Activated T-cell treated with anti-CD3 and anti-CD28 coated beads, Interleukin-2, amount 50 U/mL, for 24 hours (primary cell): ENCODE measurements around the gene SCMH1.
"Not testable (repeated sequence)": the region's sequence is repeated elsewhere in the genome, so short reads cannot be mapped to it uniquely, and the experiment has no call there.

Experiments used
- DNase-seq: peaks from one replicate; pipeline ENCODE4 v3.0.0-alpha.2; 2020
- H3K27ac Mint-ChIP-seq: 2 replicates; pipeline ENCODE4 v1.8.0; 2020; ENCODE audit warnings: mild to moderate bottlenecking, mixed read lengths
- H3K27me3 Mint-ChIP-seq: 2 replicates; pipeline ENCODE4 v1.8.0; 2020; ENCODE audit warnings: mixed read lengths
- H3K36me3 Mint-ChIP-seq: 2 replicates; pipeline ENCODE4 v1.8.0; 2020; ENCODE audit warnings: low read depth, mixed read lengths
- H3K4me1 Mint-ChIP-seq: 2 replicates; pipeline ENCODE4 v1.8.0; 2020; ENCODE audit warnings: low read depth, mixed read lengths
- H3K4me3 Mint-ChIP-seq: 2 replicates; pipeline ENCODE4 v1.8.0; 2020; ENCODE audit warnings: mild to moderate bottlenecking, moderate library complexity, mixed read lengths
- H3K9me3 Mint-ChIP-seq: 2 replicates; pipeline ENCODE4 v1.8.0; 2020; ENCODE audit warnings: mixed read lengths

The SCMH1 gene

DNA sequence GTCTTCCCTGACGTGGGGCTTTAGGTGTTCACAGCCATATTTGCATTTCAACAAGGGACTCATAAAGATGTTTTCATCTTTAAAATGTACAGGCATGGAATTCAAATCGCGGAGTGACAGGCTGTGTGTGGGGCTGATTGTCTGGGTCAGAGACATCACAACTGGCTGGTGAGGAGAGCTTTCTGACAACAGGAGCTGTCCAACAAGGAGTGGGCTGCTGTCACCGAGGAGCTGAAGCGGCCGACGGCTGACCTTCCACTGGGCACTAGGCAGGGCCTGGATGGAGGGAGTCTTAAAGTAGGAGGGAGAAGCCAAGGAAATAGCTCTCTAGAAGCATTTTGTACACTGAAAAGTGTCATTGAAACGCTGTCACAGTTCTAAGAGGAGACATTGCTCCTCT, 30.5 kb upstream of the SCMH1 start:
- Mint-ChIP-seq H3K4me3 (no peak overlapping the region), H3K36me3 (no peaks in the 10 kb centered on the region), H3K27ac (no peak overlapping the region), H3K27me3 (peaks cover 2% of the 10 kb centered on the region), H3K4me1 (peaks cover 3% of the 10 kb centered on the region), H3K9me3 (no peaks in the 10 kb centered on the region)
- DNase-seq = no peak

DNA sequence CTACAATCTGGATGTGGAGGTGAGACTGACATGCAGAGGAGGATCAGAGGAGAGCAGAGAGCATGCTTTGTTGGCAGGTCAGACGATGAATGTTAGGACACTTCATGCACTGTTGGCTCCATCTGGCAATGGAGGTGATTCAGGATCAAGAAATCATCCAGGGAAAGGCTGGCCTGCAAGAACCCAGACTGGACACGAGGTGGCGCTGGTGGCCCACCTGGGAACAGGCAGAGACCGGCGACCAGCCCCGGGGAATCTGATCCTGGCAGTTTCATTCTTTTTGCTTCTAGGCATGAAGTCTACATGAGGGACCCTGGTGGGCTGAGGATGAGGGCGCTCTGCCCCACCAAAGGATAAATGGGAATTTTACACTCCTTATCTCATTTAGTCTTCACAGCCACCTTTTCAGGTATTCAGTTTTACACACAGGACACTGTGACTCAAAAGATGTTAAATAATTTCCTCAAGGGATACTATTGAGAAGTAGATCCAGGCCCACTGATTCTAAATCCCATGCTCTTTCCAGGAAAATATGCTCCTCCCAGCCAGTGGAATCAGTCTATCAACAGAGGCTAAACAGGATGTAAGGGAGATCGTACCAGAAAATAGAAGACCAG, 26.2 kb upstream of the SCMH1 start:
- no peak overlapping the region for H3K4me3 Mint-ChIP-seq
- peak; percentile 77 for DNase-seq
- no peak overlapping the region for H3K27ac Mint-ChIP-seq
- H3K4me1 Mint-ChIP-seq = peaks cover 3% of the 10 kb centered on the region
- H3K9me3 Mint-ChIP-seq = no peaks in the 10 kb centered on the region
- no peaks in the 10 kb centered on the region for H3K27me3 Mint-ChIP-seq
- no peaks in the 10 kb centered on the region for H3K36me3 Mint-ChIP-seq

GRCh38 chr1:41261926-41262618, 20.0 kb upstream of the SCMH1 start:
- Mint-ChIP-seq H3K36me3 (no peaks in the 10 kb centered on the region), H3K27me3 (peaks cover 4% of the 10 kb centered on the region), H3K27ac (no peak overlapping the region), H3K9me3 (no peaks in the 10 kb centered on the region), H3K4me3 (no peak overlapping the region), H3K4me1 (no peaks in the 10 kb centered on the region)
- no peak for DNase-seq

DNA sequence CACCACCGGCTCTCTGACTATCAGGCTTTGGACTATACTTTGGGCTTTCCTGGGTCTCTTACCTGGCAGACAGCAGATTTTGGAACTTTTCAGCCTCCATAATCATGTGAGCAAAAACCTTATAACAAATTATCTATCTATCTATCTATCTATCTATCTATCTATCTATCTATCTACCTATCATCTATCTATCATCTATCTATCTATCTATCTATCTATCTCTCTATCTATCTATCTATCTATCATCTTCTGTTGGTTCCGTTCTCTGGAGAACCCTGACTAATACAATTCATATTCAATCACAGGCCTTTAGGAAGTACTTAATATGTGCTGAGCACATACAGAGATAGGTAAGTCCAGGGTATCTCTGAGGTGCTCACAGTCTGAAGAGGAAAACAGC, 18.7 kb upstream of the SCMH1 start:
- H3K36me3 Mint-ChIP-seq = no peaks in the 10 kb centered on the region
- DNase-seq = no peak
- H3K9me3 Mint-ChIP-seq = no peaks in the 10 kb centered on the region
- H3K27me3 Mint-ChIP-seq = peaks cover 17% of the 10 kb centered on the region
- H3K27ac Mint-ChIP-seq = no peak overlapping the region
- no peak overlapping the region for H3K4me3 Mint-ChIP-seq
- H3K4me1 Mint-ChIP-seq = no peaks in the 10 kb centered on the region

DNA sequence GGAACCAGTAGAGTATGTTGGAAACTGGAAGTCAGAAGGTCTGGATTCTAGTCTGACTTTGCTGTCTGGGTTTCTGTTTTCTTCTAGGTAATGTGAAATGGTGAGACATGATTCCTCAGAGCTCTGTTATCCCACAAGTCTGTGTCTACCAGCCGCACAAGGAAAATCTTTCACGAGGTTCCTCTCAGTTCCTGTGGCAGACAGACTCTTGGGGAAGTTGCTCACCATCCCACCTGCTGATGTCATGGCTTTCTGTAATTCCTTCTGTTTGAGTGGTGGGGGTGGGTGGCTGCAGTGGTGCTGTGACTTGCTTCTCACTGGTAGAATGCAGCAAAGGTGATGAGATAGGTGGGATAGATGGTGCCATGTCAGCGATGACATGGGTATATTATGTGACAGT, 17.1 kb upstream of the SCMH1 start:
- Mint-ChIP-seq H3K9me3 (no peaks in the 10 kb centered on the region), H3K36me3 (no peaks in the 10 kb centered on the region), H3K4me1 (no peaks in the 10 kb centered on the region), H3K27me3 (peaks cover 29% of the 10 kb centered on the region), H3K4me3 (no peak overlapping the region), H3K27ac (no peak overlapping the region)
- no peak for DNase-seq

DNA sequence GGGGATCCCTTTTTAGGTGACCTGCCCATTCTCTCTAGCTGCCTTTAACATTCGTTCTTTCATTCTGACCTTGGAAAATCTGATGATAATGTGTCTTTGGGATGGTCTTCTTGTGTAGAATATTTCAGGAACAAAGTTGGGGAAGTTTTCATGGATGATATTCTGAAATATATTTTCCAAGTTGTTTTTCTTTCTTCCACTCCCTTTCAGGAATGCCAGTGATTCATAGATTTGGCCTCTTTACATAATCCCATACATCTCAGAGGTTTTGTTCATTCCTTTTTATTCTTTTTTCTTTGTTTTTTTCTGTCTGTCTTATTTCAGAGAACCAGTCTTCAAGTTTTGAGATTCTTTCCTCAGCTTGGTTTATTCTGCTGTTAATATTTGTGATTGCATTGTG, 13.9 kb upstream of the SCMH1 start:
- peaks cover 48% of the 10 kb centered on the region for H3K27me3 Mint-ChIP-seq
- no peaks in the 10 kb centered on the region for H3K4me1 Mint-ChIP-seq
- no peak overlapping the region for H3K4me3 Mint-ChIP-seq
- no peak overlapping the region for H3K27ac Mint-ChIP-seq
- DNase-seq = no peak
- H3K9me3 Mint-ChIP-seq = peaks cover 3% of the 10 kb centered on the region
- H3K36me3 Mint-ChIP-seq = no peaks in the 10 kb centered on the region

- H3K36me3 Mint-ChIP-seq, H3K27ac Mint-ChIP-seq, H3K9me3 Mint-ChIP-seq, DNase-seq, H3K4me1 Mint-ChIP-seq, H3K4me3 Mint-ChIP-seq: not testable (repeated sequence)
- H3K27me3 Mint-ChIP-seq = peaks cover 35% of the 10 kb centered on the region
These were observed 9.0 kb upstream of the SCMH1 start for GRCh38 chr1:41251120-41251519.

- H3K27me3 Mint-ChIP-seq = peaks cover 20% of the 10 kb centered on the region
- H3K9me3 Mint-ChIP-seq = peaks cover 3% of the 10 kb centered on the region
- H3K4me3 Mint-ChIP-seq = no peak overlapping the region
- no peak for DNase-seq
- H3K36me3 Mint-ChIP-seq = no peaks in the 10 kb centered on the region
- H3K27ac Mint-ChIP-seq = no peak overlapping the region
- H3K4me1 Mint-ChIP-seq = no peaks in the 10 kb centered on the region
These were observed 7.2 kb upstream of the SCMH1 start for GRCh38 chr1:41249319-41249718.

GRCh38 chr1:41246568-41246967, 4.5 kb upstream of the SCMH1 start:
- H3K36me3 Mint-ChIP-seq = no peaks in the 10 kb centered on the region
- no peaks in the 10 kb centered on the region for H3K27me3 Mint-ChIP-seq
- no peak for DNase-seq
- H3K4me1 Mint-ChIP-seq = peaks cover 8% of the 10 kb centered on the region
- H3K9me3 Mint-ChIP-seq = no peaks in the 10 kb centered on the region
- no peak overlapping the region for H3K27ac Mint-ChIP-seq
- no peak overlapping the region for H3K4me3 Mint-ChIP-seq

DNA sequence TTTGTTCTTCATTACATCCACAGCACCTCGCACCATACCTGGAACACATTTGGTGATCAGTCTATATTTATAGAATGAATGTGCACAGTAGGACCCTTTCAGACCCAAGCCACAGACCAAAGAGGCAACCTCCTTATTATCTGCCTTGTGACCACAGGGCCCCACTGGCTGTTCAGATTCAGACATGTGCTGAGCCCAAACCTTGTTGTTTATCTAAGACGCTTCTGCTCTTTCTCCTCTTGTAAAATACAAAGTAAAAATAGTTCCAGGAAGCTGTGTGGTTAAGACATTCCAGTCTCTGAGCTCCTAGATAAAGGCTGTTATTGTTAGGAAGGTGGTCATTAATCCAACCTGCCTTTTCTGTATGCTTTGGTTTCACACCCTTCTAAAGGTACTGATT, 3.6 kb upstream of the SCMH1 start:
- H3K4me3 Mint-ChIP-seq = no peak overlapping the region

GRCh38 chr1:41243079-41243385, 926 bp upstream of the SCMH1 start:
- Mint-ChIP-seq H3K4me3 (peak overlapping the region; percentile 67), H3K27ac (peak overlapping the region; percentile 79), H3K36me3 (peaks cover 5% of the 10 kb centered on the region), H3K4me1 (peaks cover 22% of the 10 kb centered on the region), H3K27me3 (no peaks in the 10 kb centered on the region), H3K9me3 (no peaks in the 10 kb centered on the region)
- DNase-seq = no peak

More for the DNA sequence above, 3.6 kb upstream of the SCMH1 start:
- H3K27me3 Mint-ChIP-seq = no peaks in the 10 kb centered on the region
- H3K9me3 Mint-ChIP-seq = no peaks in the 10 kb centered on the region
- peaks cover 13% of the 10 kb centered on the region for H3K4me1 Mint-ChIP-seq
- peaks cover 4% of the 10 kb centered on the region for H3K36me3 Mint-ChIP-seq
- DNase-seq = no peak
- no peak overlapping the region for H3K27ac Mint-ChIP-seq

- peak; percentile 73 for DNase-seq
- Mint-ChIP-seq H3K27me3 (no peaks in the 10 kb centered on the region), H3K9me3 (no peaks in the 10 kb centered on the region), H3K36me3 (peaks cover 5% of the 10 kb centered on the region), H3K27ac (peak overlapping the region; percentile 76), H3K4me3 (peak overlapping the region; percentile 67), H3K4me1 (peaks cover 24% of the 10 kb centered on the region)
These were observed 404 bp upstream of the SCMH1 start for GRCh38 chr1:41242342-41243078.

DNA sequence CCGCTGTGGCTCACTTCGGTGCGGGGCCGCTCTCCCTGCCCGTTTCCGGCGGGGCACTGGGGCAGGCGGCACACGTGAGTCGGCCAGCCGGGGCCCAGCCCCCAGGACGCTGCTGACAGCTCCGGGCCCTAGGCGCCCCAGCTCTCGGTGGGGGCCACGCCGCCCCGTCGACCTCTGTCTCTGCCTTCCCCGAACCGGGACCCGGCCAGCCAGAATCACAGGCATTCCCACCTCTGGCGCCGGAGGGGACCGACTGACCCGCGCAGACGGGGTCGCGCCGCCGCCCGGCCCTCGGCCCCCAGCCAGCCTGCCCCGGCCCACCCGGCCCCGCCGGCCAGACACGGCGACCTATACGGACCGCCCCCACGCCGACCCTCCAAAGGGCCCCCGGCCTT, 755 bp downstream of the SCMH1 start:
- Mint-ChIP-seq H3K27ac (peak overlapping the region; percentile 89), H3K27me3 (no peaks in the 10 kb centered on the region)

GRCh38 chr1:41240781-41241353, 1.2 kb downstream of the SCMH1 start:
- H3K27me3 Mint-ChIP-seq = no peaks in the 10 kb centered on the region
- DNase-seq = no peak
- peaks cover 5% of the 10 kb centered on the region for H3K36me3 Mint-ChIP-seq
- H3K4me3 Mint-ChIP-seq = peak overlapping the region; percentile 85
- peaks cover 29% of the 10 kb centered on the region for H3K4me1 Mint-ChIP-seq
- peak overlapping the region; percentile 89 for H3K27ac Mint-ChIP-seq
- no peaks in the 10 kb centered on the region for H3K9me3 Mint-ChIP-seq

More for the DNA sequence above, 755 bp downstream of the SCMH1 start:
- peak; percentile 70 for DNase-seq
- Mint-ChIP-seq H3K4me3 (peak overlapping the region; percentile 85), H3K4me1 (peaks cover 28% of the 10 kb centered on the region), H3K9me3 (no peaks in the 10 kb centered on the region), H3K36me3 (peaks cover 5% of the 10 kb centered on the region)
